Mesodermal cell (in vitro differentiated cells): Measurements from ENCODE around the gene KCNJ9.

Source experiments
- H3K27ac ChIP-seq: 2 replicates; pipeline ENCODE4 v1.7.0; 2013; ENCODE audit warnings: mild to moderate bottlenecking, low read depth, low read length, moderate library complexity; ENCODE audit not compliant: severe bottlenecking
- H3K36me3 ChIP-seq: 2 replicates; pipeline ENCODE4 v1.7.1; 2013; ENCODE audit warnings: mild to moderate bottlenecking, low read length, moderate library complexity; ENCODE audit not compliant: control insufficient read depth, insufficient read depth
- H3K4me1 ChIP-seq: one replicate; pipeline ENCODE4 v1.7.1; 2013; ENCODE audit warnings: mild to moderate bottlenecking, low read length; ENCODE audit not compliant: insufficient read depth, control insufficient read depth, poor library complexity, severe bottlenecking
- H3K4me3 ChIP-seq: 2 replicates; pipeline ENCODE4 v1.7.0; 2013; ENCODE audit warnings: low read length, control low read depth, mild to moderate bottlenecking; ENCODE audit not compliant: insufficient read depth, poor library complexity, severe bottlenecking; ENCODE audit errors: extremely low read depth
- H3K9me3 ChIP-seq: 2 replicates; pipeline ENCODE4 v1.7.1; 2013; ENCODE audit warnings: mild to moderate bottlenecking, low read length, moderate library complexity; ENCODE audit not compliant: control insufficient read depth
- WGBS, 2 experiments: methylation state at CpG; one replicate each; pipeline ENCODE4 v1.1.5; 2013; ENCODE audit warnings: missing lambda C conversion rate in 2 of 2; ENCODE audit not compliant: insufficient coverage in 2 of 2; 5-methylcytosine and 5-hydroxymethylcytosine counted together

KCNJ9 gene

GRCh38 chr1:160090760-160091159, 9.4 kb downstream of the KCNJ9 start:
- H3K27ac ChIP-seq = no peak overlapping the region
- no peaks in the 10 kb centered on the region for H3K4me1 ChIP-seq
- H3K9me3 ChIP-seq = no peaks in the 10 kb centered on the region
- no peaks in the 10 kb centered on the region for H3K36me3 ChIP-seq
- no peak overlapping the region for H3K4me3 ChIP-seq
- 91 to 94% methylated on average over 3 of the region's 4 CpGs for WGBS, 2 experiments

- 92 to 94% methylated on average over 2 to 3 of the region's 5 CpGs for WGBS, 2 experiments
- H3K9me3 ChIP-seq = no peaks in the 10 kb centered on the region
- H3K4me1 ChIP-seq = peaks cover 6% of the 10 kb centered on the region
- H3K27ac ChIP-seq = no peak overlapping the region
- no peak overlapping the region for H3K4me3 ChIP-seq
- H3K36me3 ChIP-seq = no peaks in the 10 kb centered on the region
Measured at GRCh38 chr1:160091666-160092223, 10.4 kb downstream of the KCNJ9 start.

GRCh38 chr1:160092366-160093068, 11.2 kb downstream of the KCNJ9 start:
- no peak overlapping the region for H3K4me3 ChIP-seq
- H3K36me3 ChIP-seq = no peaks in the 10 kb centered on the region
- H3K27ac ChIP-seq = no peak overlapping the region
- WGBS, 2 experiments = 95 to 96% methylated on average over 29 to 32 of the region's 32 CpGs
- peaks cover 13% of the 10 kb centered on the region for H3K4me1 ChIP-seq
- H3K9me3 ChIP-seq = no peaks in the 10 kb centered on the region

GRCh38 chr1:160093069-160093395, 11.7 kb downstream of the KCNJ9 start:
- H3K4me1 ChIP-seq = peaks cover 16% of the 10 kb centered on the region
- 90 to 95% methylated on average over 7 to 8 of the region's 9 CpGs for WGBS, 2 experiments
- no peak overlapping the region for H3K27ac ChIP-seq
- H3K36me3 ChIP-seq = no peaks in the 10 kb centered on the region
- no peak overlapping the region for H3K4me3 ChIP-seq
- no peaks in the 10 kb centered on the region for H3K9me3 ChIP-seq

- Histone ChIP-seq H3K4me3 (no peak overlapping the region), H3K4me1 (peaks cover 16% of the 10 kb centered on the region), H3K36me3 (no peaks in the 10 kb centered on the region), H3K9me3 (no peaks in the 10 kb centered on the region), H3K27ac (no peak overlapping the region)
- WGBS, 2 experiments = 94 to 95% methylated on average over 21 of the region's 21 CpGs
Measured at GRCh38 chr1:160093624-160094290, 12.4 kb downstream of the KCNJ9 start.

GRCh38 chr1:160094291-160094625, 12.9 kb downstream of the KCNJ9 start:
- Histone ChIP-seq H3K4me1 (peaks cover 19% of the 10 kb centered on the region), H3K4me3 (no peak overlapping the region), H3K9me3 (no peaks in the 10 kb centered on the region), H3K27ac (no peak overlapping the region), H3K36me3 (no peaks in the 10 kb centered on the region)
- WGBS, 2 experiments = 95 to 100% methylated on average over 2 to 3 of the region's 4 CpGs

GRCh38 chr1:160094806-160095205, 13.5 kb downstream of the KCNJ9 start:
- H3K9me3 ChIP-seq = no peaks in the 10 kb centered on the region
- no peak overlapping the region for H3K4me3 ChIP-seq
- no peaks in the 10 kb centered on the region for H3K36me3 ChIP-seq
- H3K27ac ChIP-seq = no peak overlapping the region
- 92 to 97% methylated on average over 12 to 13 of the region's 14 CpGs for WGBS, 2 experiments
- peaks cover 21% of the 10 kb centered on the region for H3K4me1 ChIP-seq

GRCh38 chr1:160095382-160096105, 14.2 kb downstream of the KCNJ9 start:
- Histone ChIP-seq H3K4me1 (peaks cover 21% of the 10 kb centered on the region), H3K27ac (no peak overlapping the region), H3K9me3 (no peaks in the 10 kb centered on the region), H3K36me3 (no peaks in the 10 kb centered on the region), H3K4me3 (no peak overlapping the region)
- 71 to 75% methylated on average over 3 to 4 of the region's 4 CpGs for WGBS, 2 experiments

- peaks cover 26% of the 10 kb centered on the region for H3K4me1 ChIP-seq
- no peaks in the 10 kb centered on the region for H3K9me3 ChIP-seq
- H3K27ac ChIP-seq = no peak overlapping the region
- 83 to 88% methylated on average over 4 of the region's 4 CpGs for WGBS, 2 experiments
- no peak overlapping the region for H3K4me3 ChIP-seq
- H3K36me3 ChIP-seq = no peaks in the 10 kb centered on the region
Measured at GRCh38 chr1:160096274-160097116, 15.2 kb downstream of the KCNJ9 start.

- Histone ChIP-seq H3K36me3 (no peaks in the 10 kb centered on the region), H3K27ac (no peak overlapping the region), H3K4me1 (peaks cover 27% of the 10 kb centered on the region), H3K9me3 (no peaks in the 10 kb centered on the region), H3K4me3 (peak overlapping the region; percentile 65)
- 53 to 77% methylated on average over 5 of the region's 5 CpGs for WGBS, 2 experiments
Measured at GRCh38 chr1:160097151-160097910, 16.0 kb downstream of the KCNJ9 start.
